Measurements from ENCODE around the gene THOC2. TPM values are rescaled to one million over a fixed set of nuclear protein-coding genes. Genes with fewer than 3 reads are reported as not detected.
"Not testable (repeated sequence)": the region's sequence is repeated elsewhere in the genome, so short reads cannot be mapped to it uniquely, and the experiment has no call there.

The THOC2 gene, protein sequence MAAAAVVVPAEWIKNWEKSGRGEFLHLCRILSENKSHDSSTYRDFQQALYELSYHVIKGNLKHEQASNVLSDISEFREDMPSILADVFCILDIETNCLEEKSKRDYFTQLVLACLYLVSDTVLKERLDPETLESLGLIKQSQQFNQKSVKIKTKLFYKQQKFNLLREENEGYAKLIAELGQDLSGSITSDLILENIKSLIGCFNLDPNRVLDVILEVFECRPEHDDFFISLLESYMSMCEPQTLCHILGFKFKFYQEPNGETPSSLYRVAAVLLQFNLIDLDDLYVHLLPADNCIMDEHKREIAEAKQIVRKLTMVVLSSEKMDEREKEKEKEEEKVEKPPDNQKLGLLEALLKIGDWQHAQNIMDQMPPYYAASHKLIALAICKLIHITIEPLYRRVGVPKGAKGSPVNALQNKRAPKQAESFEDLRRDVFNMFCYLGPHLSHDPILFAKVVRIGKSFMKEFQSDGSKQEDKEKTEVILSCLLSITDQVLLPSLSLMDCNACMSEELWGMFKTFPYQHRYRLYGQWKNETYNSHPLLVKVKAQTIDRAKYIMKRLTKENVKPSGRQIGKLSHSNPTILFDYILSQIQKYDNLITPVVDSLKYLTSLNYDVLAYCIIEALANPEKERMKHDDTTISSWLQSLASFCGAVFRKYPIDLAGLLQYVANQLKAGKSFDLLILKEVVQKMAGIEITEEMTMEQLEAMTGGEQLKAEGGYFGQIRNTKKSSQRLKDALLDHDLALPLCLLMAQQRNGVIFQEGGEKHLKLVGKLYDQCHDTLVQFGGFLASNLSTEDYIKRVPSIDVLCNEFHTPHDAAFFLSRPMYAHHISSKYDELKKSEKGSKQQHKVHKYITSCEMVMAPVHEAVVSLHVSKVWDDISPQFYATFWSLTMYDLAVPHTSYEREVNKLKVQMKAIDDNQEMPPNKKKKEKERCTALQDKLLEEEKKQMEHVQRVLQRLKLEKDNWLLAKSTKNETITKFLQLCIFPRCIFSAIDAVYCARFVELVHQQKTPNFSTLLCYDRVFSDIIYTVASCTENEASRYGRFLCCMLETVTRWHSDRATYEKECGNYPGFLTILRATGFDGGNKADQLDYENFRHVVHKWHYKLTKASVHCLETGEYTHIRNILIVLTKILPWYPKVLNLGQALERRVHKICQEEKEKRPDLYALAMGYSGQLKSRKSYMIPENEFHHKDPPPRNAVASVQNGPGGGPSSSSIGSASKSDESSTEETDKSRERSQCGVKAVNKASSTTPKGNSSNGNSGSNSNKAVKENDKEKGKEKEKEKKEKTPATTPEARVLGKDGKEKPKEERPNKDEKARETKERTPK (N-terminal part only)
- 40.0 and 48.4 TPM in 2 replicates for total RNA-seq

DNA sequence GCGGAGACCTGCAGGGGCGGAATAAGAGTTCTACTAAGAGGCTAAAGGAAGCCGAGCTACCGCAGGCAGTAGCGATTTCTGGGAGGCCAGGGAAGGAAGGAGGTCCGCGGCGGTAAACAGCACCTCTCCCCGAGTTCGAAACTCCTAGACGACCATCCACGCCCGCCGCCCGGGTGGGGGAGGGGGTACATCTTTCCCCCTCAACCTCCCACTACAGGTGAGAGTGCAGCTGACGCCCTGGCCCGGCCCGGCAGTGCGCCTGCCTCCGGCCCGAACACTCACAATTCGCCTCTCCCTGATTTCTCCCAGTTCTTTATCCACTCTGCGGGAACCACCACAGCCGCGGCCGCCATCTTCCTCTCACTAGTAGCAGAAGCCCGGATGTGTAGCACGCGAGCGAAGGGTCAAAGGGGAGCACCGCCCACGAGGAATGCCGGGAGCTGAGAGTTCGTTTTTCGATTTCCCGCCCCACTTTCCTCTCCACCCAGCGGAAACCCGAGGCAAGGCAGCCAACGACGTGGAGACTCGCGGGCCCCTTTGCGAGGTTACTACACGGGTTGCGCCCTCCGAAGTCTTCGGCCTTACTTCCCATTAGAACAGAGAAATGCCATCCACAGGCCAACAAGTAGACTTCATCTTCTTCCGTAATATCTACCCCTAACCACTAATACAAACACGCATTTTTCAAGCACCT is at the start of gene THOC2:
Gene THOC2 (minus strand): TSS at position 383 of the 694 bp plus-strand sequence. CDS start 30 bp downstream, at position 353.
- DNase-seq (ENCODE audit: extremely low read depth, low read depth, low spot score): no peak

DNA sequence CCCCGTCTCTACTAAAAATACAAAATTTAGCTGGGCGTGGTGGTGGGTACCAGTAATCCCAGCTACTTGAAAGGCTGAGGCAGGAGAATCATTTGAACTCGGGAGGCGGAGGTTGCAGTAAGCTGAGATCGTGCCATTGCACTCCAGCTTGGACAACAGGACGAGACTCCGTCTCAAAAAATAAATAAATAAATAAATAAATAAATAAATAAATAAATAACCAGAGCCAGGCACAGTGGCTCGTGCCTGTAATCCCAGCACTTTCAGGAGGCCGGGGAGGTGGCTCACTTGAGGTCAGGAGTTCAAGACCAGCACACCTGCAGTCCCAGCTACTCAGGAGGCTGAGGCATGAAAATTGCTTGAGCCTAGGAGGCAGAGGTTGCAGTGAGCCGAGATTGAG is 48.9 kb upstream of the THOC2 start:
- DNase-seq (ENCODE audit: extremely low read depth, low read depth, low spot score): not testable (repeated sequence)

DNA sequence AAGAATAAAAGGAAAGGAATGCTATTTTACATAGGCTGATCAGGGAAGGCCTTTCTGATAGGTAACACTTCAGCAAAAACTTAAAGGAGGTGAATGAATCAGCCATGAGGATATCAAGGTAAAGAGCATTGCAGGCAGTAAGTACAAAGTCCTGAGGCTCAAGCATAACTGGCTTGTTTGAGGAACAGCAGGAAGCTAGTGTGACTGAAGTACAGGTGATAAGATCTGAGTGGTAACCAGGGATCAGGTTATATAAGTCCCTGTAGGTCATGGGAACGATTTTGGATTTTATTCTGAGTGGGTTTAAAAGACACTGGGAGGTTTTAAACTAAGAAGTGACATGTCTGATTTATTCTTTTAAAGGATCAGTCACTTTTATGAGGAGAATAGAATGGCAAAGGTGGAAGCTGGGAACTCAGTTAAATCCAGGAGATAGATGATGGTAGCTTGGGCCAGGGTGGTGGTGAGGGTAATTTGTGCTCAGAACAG is 47.1 kb upstream of the THOC2 start:
- no peak for DNase-seq (ENCODE audit: extremely low read depth, low read depth, low spot score)

DNA sequence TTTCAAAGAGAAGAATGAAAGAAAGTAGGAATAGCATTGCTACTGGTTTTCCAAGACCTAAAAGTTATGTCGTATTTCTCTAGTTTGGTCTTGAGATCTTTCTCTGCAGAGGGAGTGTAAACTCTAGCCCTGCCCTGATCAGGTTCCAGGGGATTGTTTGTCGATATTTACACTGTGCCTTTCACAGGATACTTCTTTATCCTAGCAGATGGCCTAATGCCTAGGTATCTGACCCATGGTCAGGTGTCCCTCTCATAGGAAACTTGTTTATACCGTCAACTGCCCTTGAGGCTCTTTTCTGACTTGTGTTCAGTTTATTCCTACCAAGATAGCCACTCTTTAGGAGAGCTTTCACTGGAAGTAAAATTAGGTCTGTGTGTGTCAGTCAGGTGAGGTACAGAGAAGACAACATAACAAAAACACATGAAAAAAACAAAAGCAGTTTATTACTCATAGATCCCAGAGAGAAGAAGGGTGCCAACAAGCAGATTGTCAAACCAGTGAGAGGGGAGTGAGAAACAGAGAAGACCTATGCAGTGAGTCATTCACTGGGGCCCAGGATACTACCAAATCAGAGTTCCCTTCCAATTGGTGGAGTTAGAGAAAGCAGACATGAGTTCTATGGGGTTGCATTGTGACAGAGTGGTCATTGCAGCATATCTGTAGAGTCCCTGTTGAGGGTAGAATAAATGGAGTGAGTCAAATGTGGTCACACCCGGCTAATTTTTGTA is 40.6 kb upstream of the THOC2 start:
- no peak for DNase-seq (ENCODE audit: extremely low read depth, low read depth, low spot score)

DNA sequence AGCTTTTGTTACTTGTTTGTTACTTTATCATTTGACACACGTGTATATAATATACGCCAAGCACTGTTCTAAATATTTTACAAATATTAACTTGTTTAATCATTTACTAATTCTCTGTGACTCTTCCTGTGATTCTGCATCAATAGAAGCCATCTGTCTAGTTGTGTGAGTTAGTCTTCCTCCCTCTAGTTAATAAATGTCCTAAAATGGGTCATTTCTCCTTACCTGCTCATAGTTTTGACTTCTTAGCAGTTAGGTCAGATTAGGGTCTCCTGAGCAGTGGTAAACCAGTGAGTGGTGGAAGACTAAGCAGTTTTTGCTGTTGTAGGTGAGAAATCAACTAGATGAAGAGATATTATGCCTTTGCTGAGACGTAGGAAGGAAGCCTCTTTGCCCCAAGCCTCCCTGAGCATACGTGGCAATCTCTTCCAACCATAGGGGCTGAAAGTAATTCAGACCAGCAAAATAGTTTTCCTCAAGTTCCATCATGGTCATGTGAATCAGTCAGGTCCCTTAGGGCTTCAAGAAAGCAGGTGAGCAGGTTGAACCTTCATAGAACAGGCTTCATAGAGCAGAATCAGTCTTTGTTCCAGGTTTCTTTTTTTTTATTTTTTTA is 38.7 kb upstream of the THOC2 start:
- DNase-seq (ENCODE audit: extremely low read depth, low read depth, low spot score): no peak

DNA sequence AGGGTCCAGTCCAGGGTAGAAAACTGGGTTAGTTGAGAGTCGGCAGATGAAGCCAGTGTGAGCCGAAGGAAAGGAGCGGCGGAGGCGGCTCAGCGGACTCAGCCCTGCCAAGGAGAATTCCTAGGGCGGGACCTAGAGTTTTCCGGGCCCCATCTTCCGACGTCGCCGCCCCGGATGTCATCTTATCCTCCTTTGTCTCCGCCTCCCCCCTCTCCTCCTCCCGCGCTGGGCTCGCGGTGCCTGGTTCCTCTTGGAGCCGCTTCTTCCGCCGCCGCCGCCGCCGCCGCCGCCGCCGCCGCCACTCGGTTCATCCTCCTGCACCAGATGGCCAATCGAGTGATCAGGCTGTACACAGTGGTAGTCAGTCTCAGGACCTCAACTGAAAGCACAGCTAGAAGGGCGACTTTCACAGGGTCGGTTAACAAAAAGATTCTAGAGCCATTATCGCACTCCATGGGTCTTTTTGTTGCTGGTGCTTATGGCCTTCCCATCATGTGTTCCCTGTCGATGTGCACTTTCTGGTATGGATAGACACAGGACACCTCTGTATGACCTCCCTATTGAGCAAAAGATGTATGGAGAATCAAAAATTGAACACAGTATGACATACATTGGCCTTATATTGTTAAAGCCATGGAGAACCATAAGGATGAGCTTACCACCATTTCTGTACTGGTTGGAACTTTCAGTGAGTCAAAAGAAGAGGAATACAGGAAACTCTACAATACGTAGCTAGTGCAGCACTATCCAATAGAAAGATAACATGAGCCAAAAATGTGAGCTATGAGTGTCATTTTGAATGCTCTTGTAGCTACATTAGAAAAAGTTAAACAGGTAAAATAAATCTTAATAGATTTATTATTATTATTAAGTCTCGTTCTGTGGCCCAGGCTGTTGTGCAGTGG is 32.4 kb upstream of the THOC2 start:
- DNase-seq (ENCODE audit: extremely low read depth, low read depth, low spot score): no peak

DNA sequence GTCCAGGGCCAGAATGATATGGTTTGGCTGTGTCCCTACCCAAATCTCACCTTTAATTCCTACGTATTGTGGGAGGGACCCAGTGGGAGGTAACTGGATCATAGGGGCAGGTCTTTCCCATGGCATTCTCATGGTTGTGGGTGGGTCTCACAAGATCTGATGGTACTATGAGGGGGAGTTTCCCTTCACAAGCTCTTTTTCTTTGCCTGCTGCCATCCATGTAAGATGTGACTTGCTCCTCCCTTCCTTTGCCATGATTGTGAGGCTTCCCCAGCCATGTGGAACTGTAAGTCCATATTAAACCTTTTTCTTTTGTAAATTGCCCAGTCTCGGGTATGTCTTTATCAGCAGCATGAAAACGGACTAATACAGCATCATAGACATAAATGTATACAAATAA is 27.0 kb upstream of the THOC2 start:
- not testable (repeated sequence) for DNase-seq (ENCODE audit: extremely low read depth, low read depth, low spot score)

DNA sequence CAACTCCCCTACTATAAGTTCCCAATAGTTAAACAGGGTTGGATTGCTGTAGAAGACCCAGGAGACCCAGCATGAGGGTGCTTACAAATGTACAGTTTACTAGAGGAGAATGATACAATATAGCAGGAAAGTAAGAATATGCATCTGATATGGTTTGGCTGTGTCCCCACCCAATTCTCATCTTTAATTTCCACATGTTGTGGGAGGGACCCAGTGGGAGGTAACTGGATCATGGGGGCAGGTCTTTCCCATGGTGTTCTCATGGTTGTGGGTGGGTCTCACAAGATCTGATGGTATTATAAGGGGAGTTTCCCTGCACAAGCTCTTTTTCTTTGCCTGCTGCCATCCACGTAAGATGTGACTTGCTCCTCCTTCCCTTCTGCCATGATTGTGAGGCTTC is 24.9 kb upstream of the THOC2 start:
- not testable (repeated sequence) for DNase-seq (ENCODE audit: extremely low read depth, low read depth, low spot score)

DNA sequence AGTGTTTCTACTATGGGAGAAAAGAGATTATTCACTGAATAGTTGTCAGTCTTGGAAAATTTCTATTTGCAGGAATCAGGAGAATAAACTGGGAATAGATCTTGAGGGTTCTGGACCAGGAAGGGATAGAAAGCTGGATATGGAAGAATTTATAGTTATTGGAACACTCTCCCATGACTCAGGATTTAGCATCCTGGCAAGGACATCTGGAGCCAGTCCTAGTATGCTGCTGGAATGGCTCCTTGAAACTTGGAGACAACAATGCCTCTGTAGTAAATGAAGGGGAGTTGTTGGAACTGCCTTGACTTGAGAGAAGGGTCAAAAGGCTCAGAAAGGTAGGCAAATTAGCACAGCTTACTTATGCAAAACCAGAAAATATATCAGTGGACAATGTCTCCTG is 23.5 kb upstream of the THOC2 start:
- DNase-seq (ENCODE audit: extremely low read depth, low read depth, low spot score): no peak

DNA sequence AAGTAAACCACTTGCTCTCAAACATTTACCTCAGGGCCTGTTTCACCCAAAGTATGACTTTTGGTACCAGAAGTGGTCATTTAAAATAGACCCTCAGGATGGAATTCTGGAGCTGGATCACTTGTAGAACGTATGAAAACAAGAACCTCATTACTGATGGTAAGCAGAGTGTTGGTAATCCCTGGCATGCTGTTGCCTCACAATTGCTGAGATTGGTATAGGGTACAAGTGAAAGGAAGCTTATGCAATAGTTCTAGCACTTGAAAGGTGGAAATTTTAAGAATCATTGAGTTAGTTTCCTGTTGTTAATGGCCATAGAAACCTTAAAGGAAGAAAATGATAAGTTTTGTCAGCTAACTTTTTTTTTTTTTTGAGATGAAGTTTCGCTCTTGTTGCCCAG is 22.3 kb upstream of the THOC2 start:
- DNase-seq (ENCODE audit: extremely low read depth, low read depth, low spot score): no peak

DNA sequence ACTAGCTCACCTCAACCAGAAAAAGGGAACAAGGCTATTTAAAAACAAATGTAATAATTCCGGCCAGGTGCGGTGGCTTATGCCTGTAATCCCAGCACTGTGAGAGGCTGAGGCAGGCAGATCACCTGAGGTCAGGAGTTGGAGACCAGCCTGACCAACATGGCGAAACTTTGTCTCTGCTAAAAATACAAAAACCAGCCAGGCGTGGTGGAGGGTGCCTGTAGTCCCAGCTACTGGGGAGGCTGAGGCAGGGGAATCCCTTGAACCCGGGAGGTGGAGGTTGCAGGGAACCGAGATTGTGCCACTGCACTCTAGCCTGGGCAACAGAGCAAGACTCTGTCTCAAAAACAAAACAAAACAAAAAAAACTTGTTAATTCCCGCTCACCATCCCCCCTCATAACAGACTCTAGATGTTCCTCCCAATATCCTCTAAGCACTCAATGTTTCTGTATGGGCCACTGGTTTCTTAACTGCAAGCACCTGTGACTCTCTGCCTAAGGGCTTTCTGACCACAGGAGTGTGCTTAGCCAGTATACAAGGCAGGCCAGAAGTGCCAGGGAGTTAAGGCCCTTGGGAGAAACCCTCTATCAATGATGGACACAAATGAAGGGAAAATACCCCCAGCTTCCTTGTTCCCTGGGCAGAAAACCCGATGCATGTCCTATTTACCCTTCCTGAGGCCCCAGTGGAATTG is 21.0 kb upstream of the THOC2 start:
- no peak for DNase-seq (ENCODE audit: extremely low read depth, low read depth, low spot score)

DNA sequence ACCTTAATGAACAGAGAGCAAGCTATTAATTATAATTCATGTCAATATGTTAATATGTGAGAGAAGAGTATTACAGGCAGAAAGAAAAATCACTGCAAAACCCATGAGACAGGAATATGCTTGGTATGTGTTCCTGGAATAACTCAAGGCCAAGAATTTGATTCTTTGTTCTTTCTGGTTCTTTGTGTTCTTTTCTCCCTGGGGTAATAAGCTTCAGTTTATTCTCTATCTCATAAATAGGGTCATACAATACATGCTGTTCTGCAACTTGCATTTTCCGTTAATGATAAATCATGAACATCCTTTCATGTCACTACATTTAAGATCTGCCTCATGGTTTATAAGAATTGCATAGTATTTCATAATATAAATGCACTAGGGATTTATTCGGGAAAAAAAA is 16.8 kb upstream of the THOC2 start:
- DNase-seq (ENCODE audit: extremely low read depth, low read depth, low spot score): no peak

DNA sequence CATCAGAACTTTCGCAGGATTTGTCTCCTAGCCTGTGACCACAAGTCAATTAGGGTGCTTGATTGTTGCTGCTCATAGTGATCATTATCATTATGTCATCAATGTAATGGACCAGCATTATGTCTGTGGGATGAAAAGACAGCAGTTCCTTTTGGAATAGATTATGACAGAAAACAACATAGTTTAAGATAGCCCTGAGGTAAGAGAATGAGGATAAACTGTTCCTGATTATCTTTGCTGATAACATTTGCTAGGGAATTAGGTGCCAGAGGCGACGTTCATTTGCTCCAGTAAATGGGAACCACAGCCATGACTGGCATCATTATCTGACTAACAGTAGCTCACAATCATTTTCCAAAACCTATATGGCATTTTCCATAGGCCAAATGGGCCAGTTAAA is 12.7 kb upstream of the THOC2 start:
- no peak for DNase-seq (ENCODE audit: extremely low read depth, low read depth, low spot score)

DNA sequence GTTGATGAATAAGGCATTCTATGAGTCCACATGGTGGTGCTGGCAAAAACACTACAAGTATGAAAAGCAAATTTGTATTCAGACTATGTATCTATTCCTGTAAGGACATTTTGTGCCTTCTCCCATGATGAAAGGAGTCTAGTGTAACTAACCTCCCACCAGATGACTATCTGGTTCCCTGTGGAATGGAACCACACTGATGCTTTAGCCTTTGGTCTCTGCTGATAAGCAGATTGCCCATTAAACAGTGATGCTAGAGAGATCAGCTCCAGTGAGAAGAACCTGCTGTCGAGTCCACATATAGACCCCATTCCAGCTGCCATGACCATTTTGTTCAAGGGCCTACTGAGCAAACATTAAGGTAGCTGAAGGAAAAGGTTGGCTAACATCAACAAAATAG is 10.5 kb upstream of the THOC2 start:
- DNase-seq (ENCODE audit: extremely low read depth, low read depth, low spot score): no peak

DNA sequence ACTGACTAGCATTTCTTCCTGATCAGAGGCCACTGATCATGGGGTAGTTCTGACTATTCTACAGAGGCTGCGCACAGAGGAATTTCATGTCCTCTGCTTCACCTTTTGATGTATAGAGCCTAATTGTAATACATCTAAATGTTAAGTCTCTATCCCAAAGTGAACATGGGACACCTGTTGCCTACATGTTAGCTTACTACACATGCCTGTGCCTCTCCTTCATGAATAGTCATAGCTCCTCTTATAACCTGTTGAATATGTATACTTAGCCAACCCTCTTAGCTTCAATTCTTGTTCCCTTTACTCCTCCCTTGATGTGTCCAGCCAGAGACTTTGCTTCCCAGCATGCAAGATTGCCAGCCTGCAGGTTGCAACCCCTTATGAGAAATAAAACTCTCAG is 9.6 kb upstream of the THOC2 start:
- no peak for DNase-seq (ENCODE audit: extremely low read depth, low read depth, low spot score)

DNA sequence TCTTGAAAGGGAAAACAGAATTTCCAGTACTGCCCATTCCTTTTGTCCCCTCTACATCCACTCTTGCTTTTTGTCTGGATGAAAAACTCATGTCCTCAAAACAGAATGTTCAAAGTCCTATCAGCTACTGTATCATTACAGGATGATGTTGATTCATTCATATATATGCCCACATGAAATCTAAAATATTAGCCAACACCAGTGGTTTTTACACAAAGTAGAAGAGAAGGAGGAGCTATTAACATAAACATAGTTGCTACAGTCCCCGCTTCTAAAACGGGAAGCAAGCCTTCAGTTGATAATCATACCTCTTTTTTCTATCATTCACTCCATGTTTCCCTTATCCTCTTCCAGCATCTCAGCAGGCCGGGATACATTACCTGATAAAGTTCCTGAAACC is 7.7 kb upstream of the THOC2 start:
- no peak for DNase-seq (ENCODE audit: extremely low read depth, low read depth, low spot score)

DNA sequence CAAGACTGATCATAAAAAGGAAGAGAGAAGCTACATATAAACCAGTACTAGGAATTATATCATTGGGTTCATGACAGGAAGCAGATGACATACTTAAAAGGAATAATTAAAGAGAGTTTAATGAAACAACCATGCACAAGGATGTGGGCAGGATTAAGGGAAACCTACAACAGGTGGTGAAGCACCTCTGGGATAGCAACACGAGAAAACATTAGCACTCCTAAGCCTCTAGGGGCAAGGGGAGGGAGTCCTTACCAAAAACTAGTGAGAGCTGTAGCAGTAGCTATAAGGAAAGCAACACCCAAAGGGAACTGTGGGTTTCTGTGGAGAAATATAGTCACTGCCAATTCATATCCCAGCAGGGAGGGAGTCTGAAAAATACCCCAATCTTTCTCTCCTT is 7.2 kb upstream of the THOC2 start:
- no peak for DNase-seq (ENCODE audit: extremely low read depth, low read depth, low spot score)

Data from glomerular endothelial cell (primary cell).